Memory B cell (primary cell): ENCODE results near the gene HNRNPR.
"Not testable (repeated sequence)": the region's sequence is repeated elsewhere in the genome, so short reads cannot be mapped to it uniquely, and the experiment has no call there.

Experiments
- ATAC-seq: fragments of 150-1000 bp; cut with Tn5 transposase; 2 replicates; pipeline ENCODE4 v1.10.0; 2021; ENCODE audit warnings: low read depth, mild to moderate bottlenecking, moderate library complexity
- DNase-seq, 2 donors: peaks; one replicate each; pipeline ENCODE4 v3.0.0; 2022; ENCODE audit warnings: low spot score in 2 of 2
- H3K27ac Mint-ChIP-seq: one replicate; pipeline ENCODE4 v1.8.0; 2022; ENCODE audit warnings: mild to moderate bottlenecking, moderate library complexity, mixed read lengths
- H3K27me3 Mint-ChIP-seq: one replicate; pipeline ENCODE4 v1.8.0; 2022; ENCODE audit warnings: mixed read lengths
- H3K36me3 Mint-ChIP-seq: one replicate; pipeline ENCODE4 v1.8.0; 2022; ENCODE audit warnings: mild to moderate bottlenecking, mixed read lengths
- H3K4me1 Mint-ChIP-seq: one replicate; pipeline ENCODE4 v1.8.0; 2022; ENCODE audit warnings: mixed read lengths
- H3K4me3 Mint-ChIP-seq: one replicate; pipeline ENCODE4 v1.8.0; 2022; ENCODE audit warnings: mild to moderate bottlenecking, moderate library complexity, mixed read lengths
- H3K9me3 Mint-ChIP-seq: one replicate; pipeline ENCODE4 v1.8.0; 2022; ENCODE audit warnings: mixed read lengths

The HNRNPR gene

DNA sequence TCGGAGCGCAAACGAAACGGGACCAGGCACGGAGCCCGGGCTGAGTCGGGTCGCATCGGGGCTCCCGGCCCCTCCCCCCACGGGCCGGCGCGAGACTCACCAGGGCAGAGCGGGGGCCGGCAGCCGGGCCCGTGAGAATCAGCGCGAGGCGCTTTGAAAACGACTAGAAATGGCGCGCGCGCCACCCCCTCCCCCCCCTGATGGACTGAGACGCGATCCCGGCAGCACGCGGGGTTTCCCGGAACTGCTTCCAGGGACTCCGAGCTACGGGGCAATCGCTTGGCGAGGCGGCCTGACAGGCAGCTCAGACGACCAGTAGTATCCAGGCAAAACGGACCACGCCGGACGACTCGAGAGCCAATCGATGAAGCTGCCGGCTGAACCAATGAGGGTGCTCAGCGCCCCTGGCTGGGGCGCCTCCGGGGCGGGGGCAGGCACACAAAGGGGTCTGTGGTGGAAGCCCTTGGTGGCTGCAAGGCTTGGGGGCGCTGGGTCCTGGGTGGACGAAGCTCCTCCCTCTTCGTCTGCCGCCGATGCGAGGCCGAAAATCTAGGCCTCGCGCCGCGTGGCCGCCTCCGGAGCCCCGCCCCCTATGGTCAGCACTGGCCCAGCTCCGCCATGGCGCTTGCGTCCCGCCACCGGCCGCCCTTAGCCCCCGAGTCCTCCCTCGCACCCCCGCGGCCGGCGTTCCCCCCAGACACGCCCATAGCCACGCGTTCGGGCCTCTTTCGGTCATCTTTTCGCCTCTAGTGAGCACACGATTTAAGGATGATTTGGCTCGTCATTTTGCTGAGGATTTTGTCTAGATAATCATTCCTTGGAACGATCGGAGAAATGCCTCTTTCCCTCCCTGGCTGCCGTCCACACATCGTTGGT is at the start of gene HNRNPR:
Gene HNRNPR (minus strand): TSS at position 174 of the 876 bp plus-strand sequence. CDS start 3,276 bp downstream, outside the sequence.
- Mint-ChIP-seq H3K9me3 (peaks cover 2% of the 10 kb centered on the region), H3K27ac (peak within 1 kb of the TSS; percentile 88), H3K36me3 (peaks cover 2% of the 10 kb centered on the region), H3K27me3 (no peaks in the 10 kb centered on the region), H3K4me1 (peaks cover 31% of the 10 kb centered on the region), H3K4me3 (peak within 1 kb of the TSS; percentile 95)
- ATAC-seq (peak; percentile 95), DNase-seq (peak; percentile 94 to 96)

DNA sequence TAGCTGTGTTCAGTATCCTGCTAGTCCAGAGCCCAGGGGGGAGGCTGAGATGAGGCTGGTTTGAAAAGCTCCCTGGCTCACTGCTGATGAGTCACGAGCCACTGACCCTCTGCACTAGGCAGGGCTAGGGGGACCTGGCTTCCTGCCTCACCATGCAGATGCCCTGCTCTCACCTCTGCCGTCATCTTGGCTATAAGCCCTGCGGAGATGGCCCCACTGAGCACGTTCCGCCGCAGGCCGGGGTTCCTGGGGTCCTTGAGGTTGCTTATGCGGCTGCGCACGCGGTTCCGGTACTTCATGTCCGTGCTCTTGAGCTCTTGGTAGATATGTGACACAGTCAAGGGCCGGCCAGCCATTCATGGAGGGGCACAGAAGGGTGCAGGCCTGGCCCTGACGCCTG is 49.6 kb upstream of the HNRNPR start:
- H3K4me3 Mint-ChIP-seq = no peak overlapping the region
- ATAC-seq (no peak), DNase-seq (no peak)
- H3K27ac Mint-ChIP-seq = no peak overlapping the region
- peaks cover 3% of the 10 kb centered on the region for H3K4me1 Mint-ChIP-seq
- H3K9me3 Mint-ChIP-seq = no peaks in the 10 kb centered on the region
- H3K36me3 Mint-ChIP-seq = no peaks in the 10 kb centered on the region
- H3K27me3 Mint-ChIP-seq = peaks cover 14% of the 10 kb centered on the region

DNA sequence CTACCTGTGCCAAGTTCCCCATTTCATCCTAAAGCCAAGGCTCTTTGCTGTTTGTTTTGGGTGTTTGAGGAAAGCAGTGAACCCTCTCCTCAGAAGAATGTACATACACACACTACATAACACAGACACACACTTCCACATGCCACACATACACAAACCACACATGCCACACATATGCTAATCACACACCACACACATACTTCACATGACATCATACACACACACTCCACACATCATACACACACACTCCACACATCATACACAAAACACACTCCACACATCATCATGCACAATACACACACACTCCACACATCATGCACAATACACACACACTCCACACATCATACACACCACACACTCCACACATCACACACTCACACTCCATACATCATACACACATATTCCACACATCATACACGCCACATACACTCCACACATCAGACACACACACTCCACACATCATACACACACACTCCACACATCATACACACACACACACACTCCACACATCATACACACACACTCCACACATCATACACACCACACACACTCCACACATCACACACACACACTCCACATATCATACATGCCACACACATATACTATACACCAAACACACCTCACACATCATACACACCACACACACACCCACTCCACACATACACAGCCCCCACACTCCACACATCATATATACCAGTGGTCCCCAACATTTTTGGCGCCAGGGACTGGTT is 48.2 kb upstream of the HNRNPR start:
- ATAC-seq = no peak
- Mint-ChIP-seq H3K9me3 (no peaks in the 10 kb centered on the region), H3K36me3 (no peaks in the 10 kb centered on the region), H3K27me3 (peaks cover 16% of the 10 kb centered on the region), H3K4me3 (no peak overlapping the region), H3K4me1 (peaks cover 3% of the 10 kb centered on the region), H3K27ac (no peak overlapping the region)
- DNase-seq = no peak

DNA sequence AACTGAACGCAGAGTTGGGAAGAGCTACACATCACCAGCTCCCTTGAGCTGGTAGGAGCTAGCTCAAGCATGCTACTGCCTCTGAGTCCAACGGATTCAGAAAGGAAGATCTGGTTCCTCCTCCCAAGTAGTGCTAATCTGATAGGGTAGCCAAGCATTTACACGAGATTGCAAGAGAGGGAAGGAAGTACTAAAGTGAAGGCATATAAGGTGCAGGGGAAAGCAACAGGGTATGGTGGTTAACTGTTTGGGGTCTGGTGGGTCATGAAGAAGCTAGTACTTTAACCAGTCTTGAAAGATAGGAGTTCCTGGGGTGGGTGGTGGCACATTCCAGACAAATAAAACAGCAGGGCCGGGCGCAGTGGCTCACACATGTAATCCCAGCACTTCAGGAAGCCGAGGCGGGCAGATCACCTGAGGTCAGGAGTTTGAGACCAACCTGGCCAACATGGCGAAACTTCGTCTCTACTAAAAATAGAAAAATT is 45.8 kb upstream of the HNRNPR start:
- no peaks in the 10 kb centered on the region for H3K36me3 Mint-ChIP-seq
- no peak overlapping the region for H3K4me3 Mint-ChIP-seq
- ATAC-seq (no peak), DNase-seq (no peak)
- H3K9me3 Mint-ChIP-seq = no peaks in the 10 kb centered on the region
- H3K27me3 Mint-ChIP-seq = peaks cover 20% of the 10 kb centered on the region
- H3K4me1 Mint-ChIP-seq = peaks cover 3% of the 10 kb centered on the region
- no peak overlapping the region for H3K27ac Mint-ChIP-seq

DNA sequence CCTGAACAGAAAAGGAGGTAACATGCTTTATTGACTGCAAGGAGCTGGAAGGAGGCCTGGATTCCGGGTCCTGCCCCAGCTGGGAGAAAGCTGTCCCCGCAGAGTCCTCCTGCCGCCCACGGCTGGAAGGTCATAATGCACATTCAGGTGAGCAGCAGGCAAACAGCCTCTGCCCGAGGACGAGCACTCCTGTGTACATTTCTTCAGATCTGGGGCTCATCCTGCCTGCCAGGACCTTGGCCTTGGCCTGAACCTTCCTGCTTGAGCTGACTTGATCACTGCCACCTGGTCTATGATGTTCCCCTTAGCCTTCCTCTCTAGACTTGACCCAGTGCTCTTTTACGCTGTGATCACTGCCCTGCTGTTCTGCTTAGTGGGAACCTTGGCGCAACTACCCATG is 43.4 kb upstream of the HNRNPR start:
- DNase-seq = no peak
- Mint-ChIP-seq H3K27me3 (peaks cover 17% of the 10 kb centered on the region), H3K9me3 (no peaks in the 10 kb centered on the region), H3K4me1 (peaks cover 3% of the 10 kb centered on the region), H3K4me3 (no peak overlapping the region), H3K36me3 (no peaks in the 10 kb centered on the region), H3K27ac (no peak overlapping the region)
- ATAC-seq = no peak

DNA sequence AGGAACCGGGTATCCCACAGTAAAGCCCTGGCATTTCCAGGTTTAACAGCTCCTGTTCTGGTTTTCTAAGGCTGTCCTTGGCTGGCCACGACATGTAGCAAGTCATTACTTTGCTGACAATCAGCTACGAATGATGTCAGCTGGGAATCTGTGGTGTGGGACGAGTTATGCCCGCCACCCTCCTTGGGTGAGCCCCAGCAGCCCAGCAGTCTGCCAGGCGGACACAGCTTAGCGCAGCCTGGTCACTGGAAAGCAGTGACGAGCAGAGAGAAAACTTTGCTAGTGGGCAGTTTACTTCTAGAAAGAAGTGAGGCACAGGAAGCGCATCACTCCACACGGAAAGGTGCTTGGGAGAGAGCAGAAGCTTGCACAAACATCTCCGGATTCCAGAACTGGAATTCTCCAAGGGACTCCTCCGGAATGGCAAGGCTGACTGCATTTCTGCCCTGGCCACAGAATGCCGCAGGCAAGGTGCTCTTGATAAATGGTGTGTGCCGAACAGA is 41.1 kb upstream of the HNRNPR start:
- Mint-ChIP-seq H3K36me3 (no peaks in the 10 kb centered on the region), H3K27me3 (peaks cover 12% of the 10 kb centered on the region), H3K4me3 (no peak overlapping the region), H3K4me1 (peaks cover 9% of the 10 kb centered on the region), H3K27ac (no peak overlapping the region), H3K9me3 (no peaks in the 10 kb centered on the region)
- ATAC-seq (no peak), DNase-seq (no peak)

DNA sequence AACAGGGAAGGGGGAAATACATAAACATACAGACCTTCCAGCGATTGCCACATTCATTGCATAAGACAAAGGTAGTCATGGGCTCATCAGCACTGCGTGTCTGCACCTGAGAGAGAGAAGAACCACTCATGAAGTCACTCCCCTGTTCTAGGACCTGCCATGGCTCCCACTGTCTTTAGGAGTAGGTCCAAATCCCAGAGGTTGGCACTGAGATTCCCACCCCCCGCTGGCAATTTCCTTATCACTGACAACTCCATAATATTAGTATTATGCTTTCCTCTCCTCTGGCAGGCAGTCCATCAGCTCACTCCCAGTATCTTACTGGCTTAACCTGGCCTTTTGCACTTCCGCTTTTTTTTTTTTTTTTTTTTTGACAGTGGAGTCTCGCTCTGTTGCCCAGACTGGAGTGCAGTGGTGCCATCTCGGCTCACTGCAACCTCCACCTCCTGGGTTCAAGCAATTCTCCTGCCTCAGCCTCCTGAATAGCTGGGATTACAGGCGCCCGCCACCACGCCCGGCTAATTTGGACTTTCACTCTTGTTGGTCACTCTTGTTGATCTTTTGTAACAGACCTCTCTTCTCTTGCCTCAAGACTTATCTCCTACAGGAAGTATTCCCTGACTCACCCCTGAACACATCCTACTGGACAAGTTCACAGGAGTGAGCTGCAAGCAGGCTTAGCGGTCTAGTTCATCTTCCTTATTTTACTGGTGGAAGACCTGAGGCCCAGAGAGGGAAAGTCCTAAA is 40.4 kb upstream of the HNRNPR start:
- peaks cover 7% of the 10 kb centered on the region for H3K4me1 Mint-ChIP-seq
- DNase-seq = no peak
- no peaks in the 10 kb centered on the region for H3K9me3 Mint-ChIP-seq
- no peak overlapping the region for H3K4me3 Mint-ChIP-seq
- peaks cover 9% of the 10 kb centered on the region for H3K27me3 Mint-ChIP-seq
- no peak for ATAC-seq
- H3K27ac Mint-ChIP-seq = no peak overlapping the region
- no peaks in the 10 kb centered on the region for H3K36me3 Mint-ChIP-seq

DNA sequence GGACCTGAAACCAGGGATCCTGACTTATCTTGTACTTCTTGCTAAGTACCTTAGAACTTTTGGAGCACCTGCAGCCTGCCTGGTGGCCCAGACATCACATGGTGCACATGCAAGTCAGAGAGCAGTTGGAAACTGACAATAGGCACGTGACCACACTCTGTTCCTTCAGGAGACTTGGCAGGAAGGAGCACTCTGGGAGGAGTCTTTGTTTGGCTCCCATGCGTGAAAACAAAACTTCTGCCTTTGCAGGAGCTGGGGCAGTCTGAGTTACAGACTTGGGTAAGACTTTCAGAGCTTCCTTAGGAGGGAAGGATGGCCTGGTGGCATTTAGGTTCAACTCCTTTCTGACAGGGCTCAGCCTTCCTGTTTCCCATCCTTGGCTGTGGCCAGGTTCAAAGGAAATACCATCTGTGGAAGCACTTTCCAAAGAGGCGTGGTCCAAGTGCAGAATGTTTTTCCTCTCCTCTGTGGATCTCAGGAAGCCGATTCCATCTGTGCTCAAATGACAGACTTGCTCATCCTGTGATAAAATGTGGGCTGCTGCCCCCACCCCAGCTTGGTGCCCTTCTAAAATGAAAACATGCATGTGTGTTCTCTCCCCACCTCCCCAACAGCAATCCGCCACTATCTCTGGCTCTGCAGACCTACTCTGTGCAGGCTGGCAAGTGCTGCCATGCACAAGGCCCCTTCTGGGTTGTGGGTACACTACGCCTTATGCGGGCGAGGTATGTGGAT is 39.7 kb upstream of the HNRNPR start:
- Mint-ChIP-seq H3K27me3 (peaks cover 9% of the 10 kb centered on the region), H3K36me3 (no peaks in the 10 kb centered on the region), H3K4me3 (no peak overlapping the region), H3K27ac (no peak overlapping the region), H3K9me3 (no peaks in the 10 kb centered on the region), H3K4me1 (peaks cover 7% of the 10 kb centered on the region)
- DNase-seq (no peak), ATAC-seq (no peak)

DNA sequence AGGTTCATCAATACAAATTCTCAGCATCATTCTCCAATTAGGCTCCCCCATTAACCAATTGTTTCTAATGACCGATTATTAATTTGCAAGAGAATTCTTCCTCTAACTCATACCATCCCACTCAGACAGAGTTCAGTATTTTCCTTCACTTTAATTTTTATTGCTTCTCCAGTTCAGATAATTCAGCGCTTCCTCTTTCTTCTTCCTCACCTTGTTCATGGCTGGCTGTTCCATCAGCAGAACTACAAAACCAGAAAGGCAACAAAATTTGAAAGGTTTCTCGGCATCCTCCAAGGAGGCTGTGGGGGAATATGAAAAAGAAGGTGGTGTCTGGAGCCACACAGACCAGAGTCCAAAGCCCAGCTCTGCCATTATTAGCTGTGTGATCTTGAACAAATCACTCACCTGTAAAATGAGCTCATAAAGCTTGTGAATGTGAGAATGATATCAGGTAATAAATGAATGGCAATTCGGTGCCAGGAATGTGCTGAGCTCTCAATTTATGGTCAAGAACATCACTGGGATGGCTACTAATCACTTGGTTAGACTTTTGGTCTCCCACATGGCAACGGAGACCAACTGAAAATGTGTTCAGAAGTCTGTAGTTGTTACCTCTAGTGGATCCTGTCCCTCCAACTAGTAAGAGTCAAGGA is 37.3 kb upstream of the HNRNPR start:
- Mint-ChIP-seq H3K36me3 (no peaks in the 10 kb centered on the region), H3K4me3 (no peak overlapping the region), H3K9me3 (no peaks in the 10 kb centered on the region), H3K4me1 (peaks cover 10% of the 10 kb centered on the region), H3K27ac (no peak overlapping the region), H3K27me3 (peaks cover 2% of the 10 kb centered on the region)
- ATAC-seq (no peak), DNase-seq (no peak)

DNA sequence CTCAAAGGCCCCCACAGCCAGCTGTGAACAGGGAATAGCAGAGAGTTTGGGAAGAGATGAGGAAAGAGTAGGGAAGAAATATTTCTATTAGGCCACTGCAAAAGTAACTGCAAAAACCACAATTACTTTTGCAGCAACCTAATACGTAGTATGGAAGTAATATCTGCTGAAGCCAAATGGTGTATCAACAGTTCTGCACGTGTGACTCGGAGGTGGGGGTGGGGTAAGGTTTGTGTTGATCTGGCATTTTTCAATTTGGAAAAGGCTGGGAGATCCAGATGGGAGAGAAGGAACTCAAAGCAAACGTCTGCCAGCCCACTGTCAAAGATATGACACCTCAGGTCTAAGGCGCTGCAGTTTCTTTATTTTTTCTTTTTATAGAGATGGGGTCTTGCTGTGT is 36.6 kb upstream of the HNRNPR start:
- peaks cover 10% of the 10 kb centered on the region for H3K4me1 Mint-ChIP-seq
- no peaks in the 10 kb centered on the region for H3K9me3 Mint-ChIP-seq
- ATAC-seq = no peak
- no peaks in the 10 kb centered on the region for H3K36me3 Mint-ChIP-seq
- no peaks in the 10 kb centered on the region for H3K27me3 Mint-ChIP-seq
- no peak overlapping the region for H3K27ac Mint-ChIP-seq
- DNase-seq = no peak
- no peak overlapping the region for H3K4me3 Mint-ChIP-seq

DNA sequence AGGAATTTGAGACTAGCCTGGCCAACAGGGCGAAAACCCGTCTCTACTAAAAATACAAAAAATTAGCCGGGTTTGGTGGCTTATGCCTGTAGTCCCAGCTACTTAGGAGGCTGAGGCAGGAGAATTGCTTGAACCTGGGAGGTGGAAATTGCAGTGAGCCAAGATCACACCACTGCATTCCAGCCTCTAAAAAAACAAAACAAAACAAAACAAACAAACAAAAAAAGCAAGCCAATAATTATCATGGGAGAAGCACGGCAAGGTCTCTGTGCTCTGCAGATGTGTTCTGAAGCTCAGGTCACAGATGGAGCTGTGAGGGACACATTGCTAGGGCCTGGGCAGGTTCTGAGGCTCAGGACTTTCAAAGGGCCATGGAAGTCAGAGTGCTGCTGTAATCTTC is 36.2 kb upstream of the HNRNPR start:
- H3K4me3 Mint-ChIP-seq, H3K9me3 Mint-ChIP-seq, DNase-seq, H3K36me3 Mint-ChIP-seq, ATAC-seq, H3K27me3 Mint-ChIP-seq, H3K27ac Mint-ChIP-seq: not testable (repeated sequence)
- peaks cover 10% of the 10 kb centered on the region for H3K4me1 Mint-ChIP-seq

DNA sequence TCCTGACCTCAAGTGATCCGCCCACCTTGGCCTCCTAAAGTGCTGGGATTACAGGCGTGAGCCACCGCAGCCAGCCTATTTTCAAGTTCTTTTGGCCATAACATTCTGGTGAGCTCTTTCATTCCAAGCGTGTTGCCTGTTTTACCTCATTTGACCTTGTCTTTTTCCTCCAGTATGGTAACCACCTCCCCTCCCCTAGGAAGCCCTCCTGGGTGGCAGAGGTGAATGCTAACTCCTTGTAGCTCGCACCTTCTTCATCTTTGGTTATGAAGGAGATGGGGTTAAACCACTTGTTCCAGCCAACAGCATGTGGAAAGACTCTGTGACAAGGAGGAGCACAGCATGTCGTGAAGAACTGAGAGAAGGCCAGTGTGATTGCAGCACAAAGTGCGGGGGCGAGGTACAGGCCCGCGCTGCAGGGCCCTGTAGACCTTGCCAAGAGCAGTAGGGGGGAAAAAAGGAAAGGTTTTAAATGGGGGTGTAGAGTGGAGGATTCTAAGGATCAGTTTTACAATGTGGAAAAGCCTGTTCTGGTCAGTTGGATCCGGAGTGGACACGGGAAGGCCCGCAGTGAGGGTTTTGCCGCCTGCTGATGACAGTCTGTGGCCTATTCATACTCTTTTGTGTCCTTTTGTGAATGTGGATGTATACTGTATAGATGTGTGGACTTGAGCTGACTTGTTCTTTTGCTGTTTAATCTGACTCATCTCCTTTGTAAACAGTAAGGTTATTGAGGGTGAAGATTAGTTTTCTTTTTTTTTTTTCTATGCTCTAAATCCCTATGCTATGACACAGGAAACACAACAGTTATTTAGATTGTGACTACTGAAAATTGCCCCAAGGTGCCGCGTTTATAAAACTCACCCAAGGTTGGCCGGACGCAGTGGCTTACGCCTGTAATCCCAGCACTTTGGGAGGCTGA is 33.1 kb upstream of the HNRNPR start:
- Mint-ChIP-seq H3K9me3 (no peaks in the 10 kb centered on the region), H3K36me3 (peaks cover 2% of the 10 kb centered on the region), H3K4me1 (peaks cover 10% of the 10 kb centered on the region), H3K27ac (no peak overlapping the region), H3K4me3 (no peak overlapping the region), H3K27me3 (peaks cover 2% of the 10 kb centered on the region)
- DNase-seq = no peak
- ATAC-seq = no peak
